ENCODE data around the gene TRIM38. TPM values are rescaled to one million over a fixed set of nuclear protein-coding genes. Genes with fewer than 3 reads are reported as not detected.
A peak's percentile ranks its signal among the peaks of the same experiment; 100 is the strongest.

Gene TRIM38
- total and polyA plus RNA-seq, 2 of the 13 experiments (the other 11 are each of a cell fraction or from before 2014, with no cell fraction given): 2.5 to 3.1 TPM

GRCh38 chr6:25992413-25993340 is 30.1 kb downstream of the TRIM38 start (continued):
- no peak for TF ChIP-seq GPBP1L1 (CRISPR knock-in tag; IDR thresholded peaks at IDR 0.05)
- TF ChIP-seq MATR3 (CRISPR knock-in tag; IDR thresholded peaks at IDR 0.05): no peak
- peak; percentile 88 for TF ChIP-seq GFI1 (CRISPR knock-in tag; IDR thresholded peaks at IDR 0.05; ENCODE audit: borderline replicate concordance)
- TF ChIP-seq KDM1A (CRISPR knock-in tag; IDR thresholded peaks at IDR 0.05): peak; percentile 53; the same call in 1 of the 2 replicates
- peak; percentile 95 for TF ChIP-seq ZNF331 (CRISPR knock-in tag; IDR thresholded peaks at IDR 0.05)
- peak; percentile 92; the same call in 1 of the 2 replicates for TF ChIP-seq ZNF546 (CRISPR knock-in tag; conservative IDR thresholded peaks at IDR 0.05)
- peak; percentile 90 for TF ChIP-seq ZMAT3 (CRISPR knock-in tag; conservative IDR thresholded peaks at IDR 0.05)
- 0 out of 2 replicates have a peak, but pooled peaks have one; percentile 52 for TF ChIP-seq MAX (IDR thresholded peaks at IDR 0.05)
- peak; percentile 55; the same call in 1 of the 2 replicates for TF ChIP-seq MXD4 (CRISPR knock-in tag; IDR thresholded peaks at IDR 0.05)
- TF ChIP-seq TFDP2 (CRISPR knock-in tag; IDR thresholded peaks at IDR 0.05): peak; percentile 88
- peak; percentile 32; the same call in 1 of the 2 replicates for TF ChIP-seq HOMEZ (CRISPR knock-in tag; IDR thresholded peaks at IDR 0.05; ENCODE audit: low read depth)
- 0 out of 2 replicates have a peak, but pooled peaks have one; percentile 7 for TF ChIP-seq PRDM15 (CRISPR knock-in tag; IDR thresholded peaks at IDR 0.05)
- peak; percentile 86 for TF ChIP-seq YY1 (IDR thresholded peaks at IDR 0.05; ENCODE audit: insufficient read depth, insufficient replicate concordance, low read depth, low read length)
- peak; percentile 51; the same call in 1 of the 2 replicates for TF ChIP-seq RNF219 (CRISPR knock-in tag; IDR thresholded peaks at IDR 0.05)
- no peak for TF ChIP-seq ZNF20 (CRISPR knock-in tag; IDR thresholded peaks at IDR 0.05)
- peak; percentile 96; the same call in 1 of the 2 replicates for TF ChIP-seq ZNF709 (CRISPR knock-in tag; IDR thresholded peaks at IDR 0.05)
